Neuronal stem cell (in vitro differentiated cells): ENCODE results near the gene CSH1.
A peak's percentile ranks its signal among the peaks of the same experiment; 100 is the strongest.
"Not testable (repeated sequence)": the region's sequence is repeated elsewhere in the genome, so short reads cannot be mapped to it uniquely, and the experiment has no call there.

Experiments used
- DNase-seq: peaks from one replicate; pipeline ENCODE4 v3.0.0-alpha.2; 2013; ENCODE audit warnings: low spot score
- H2AFZ ChIP-seq: one replicate; pipeline ENCODE4 v1.6.1; 2013; ENCODE audit warnings: mild to moderate bottlenecking, low read length, inconsistent platforms
- H2AK5ac ChIP-seq: 2 replicates; pipeline ENCODE4 v1.6.1; 2013; ENCODE audit warnings: low read depth, mild to moderate bottlenecking, inconsistent platforms, low read length, moderate library complexity, mixed read lengths
- H2BK120ac ChIP-seq: 2 replicates; pipeline ENCODE4 v1.6.1; 2013; ENCODE audit warnings: low read depth, mild to moderate bottlenecking, inconsistent platforms, low read length, moderate library complexity, mixed read lengths
- H2BK12ac ChIP-seq: one replicate; pipeline ENCODE4 v1.6.1; 2013; ENCODE audit warnings: low read length, inconsistent platforms
- H2BK15ac ChIP-seq: 2 replicates; pipeline ENCODE4 v1.6.1; 2013; ENCODE audit warnings: mild to moderate bottlenecking, low read length, inconsistent platforms, mixed read lengths
- H2BK5ac ChIP-seq: one replicate; pipeline ENCODE4 v1.6.1; 2013; ENCODE audit warnings: inconsistent platforms, mild to moderate bottlenecking, low read length, moderate library complexity
- H3K14ac ChIP-seq: one replicate; pipeline ENCODE4 v1.6.1; 2013; ENCODE audit warnings: low read length, inconsistent platforms
- H3K18ac ChIP-seq: 2 replicates; pipeline ENCODE4 v1.6.1; 2013; ENCODE audit warnings: low read length, inconsistent platforms
- H3K23ac ChIP-seq: 2 replicates; pipeline ENCODE4 v1.6.1; 2013; ENCODE audit warnings: low read depth, mild to moderate bottlenecking, mixed read lengths, low read length, inconsistent platforms; ENCODE audit not compliant: poor library complexity
- H3K27ac ChIP-seq: replicated peaks from 3 replicates; pipeline ENCODE4 v1.5.1; 2013; ENCODE audit warnings: low read length, inconsistent platforms
- H3K27me3 ChIP-seq, 3 experiments: 2 replicates each; pipeline ENCODE4 v1.6.1; 2013; ENCODE audit warnings: low read length in 3 of 3, mild to moderate bottlenecking in 2 of 3, inconsistent platforms in 1 of 3, low read depth in 1 of 3, mixed read lengths in 1 of 3, moderate library complexity in 1 of 3; ENCODE audit not compliant: control insufficient read depth in 3 of 3, insufficient read depth in 3 of 3
- H3K36me3 ChIP-seq, 2 donors: replicated peaks in 1 of 2; 2 replicates each; pipeline ENCODE4 v1.6.1; 2013; ENCODE audit warnings: low read length in 2 of 2; ENCODE audit not compliant: control insufficient read depth in 2 of 2, insufficient read depth in 2 of 2
- H3K4ac ChIP-seq: 2 replicates; pipeline ENCODE4 v1.6.1; 2013; ENCODE audit warnings: inconsistent platforms, mild to moderate bottlenecking, low read length, moderate library complexity
- H3K4me1 ChIP-seq, 2 donors: 1 replicate in 1 of 2; 2 replicates in 1 of 2; pipeline ENCODE4 v1.6.1; 2013; ENCODE audit warnings: low read length in 2 of 2, low read depth in 1 of 2; ENCODE audit not compliant: control insufficient read depth in 2 of 2, insufficient read depth in 1 of 2
- H3K4me2 ChIP-seq: one replicate; pipeline ENCODE4 v1.6.1; 2013; ENCODE audit warnings: mild to moderate bottlenecking, low read length, inconsistent platforms; ENCODE audit not compliant: insufficient read depth, poor library complexity, severe bottlenecking
- H3K4me3 ChIP-seq, 2 donors: 2 replicates each; pipeline ENCODE4 v1.5.1; 2013; ENCODE audit warnings: low read length in 2 of 2, mild to moderate bottlenecking in 2 of 2, inconsistent platforms in 1 of 2, moderate library complexity in 1 of 2
- H3K79me1 ChIP-seq: one replicate; pipeline ENCODE4 v1.6.1; 2013; ENCODE audit warnings: low read depth, mild to moderate bottlenecking, inconsistent platforms, low read length, moderate library complexity
- H3K9ac ChIP-seq: one replicate; pipeline ENCODE4 v1.6.1; 2013; ENCODE audit warnings: mild to moderate bottlenecking, low read depth, low read length, inconsistent platforms; ENCODE audit not compliant: poor library complexity
- H3K9me3 ChIP-seq, 2 donors: replicated peaks in 1 of 2; 2 replicates each; pipeline versions ENCODE3 to v1.6.1; 2013; ENCODE audit warnings: low read length in 2 of 2, mild to moderate bottlenecking in 2 of 2, inconsistent platforms in 1 of 2, low read depth in 1 of 2, mixed read lengths in 1 of 2, moderate library complexity in 1 of 2; ENCODE audit not compliant: control insufficient read depth in 2 of 2, insufficient read depth in 1 of 2
- H4K8ac ChIP-seq: one replicate; pipeline ENCODE4 v1.6.1; 2013; ENCODE audit warnings: low read depth, mild to moderate bottlenecking, inconsistent platforms, low read length, moderate library complexity
- H4K91ac ChIP-seq: one replicate; pipeline ENCODE4 v1.6.1; 2013; ENCODE audit warnings: low read length, low read depth, mild to moderate bottlenecking, inconsistent platforms; ENCODE audit not compliant: poor library complexity
- WGBS, 2 donors: extraction: QIAGEN DNeasy Blood & Tissue Kit; methylation state at CpG; one replicate each; pipeline ENCODE4 v1.1.7; 2013; ENCODE audit warnings: missing lambda C conversion rate in 2 of 2, mixed read lengths in 1 of 2; ENCODE audit not compliant: insufficient read length in 2 of 2, insufficient replicate concordance in 1 of 2; ENCODE audit errors: extremely low coverage in 2 of 2; 5-methylcytosine and 5-hydroxymethylcytosine counted together

The CSH1 gene

GRCh38 chr17:63917206-63917605 lies 20.8 kb upstream of the CSH1 start:
- not testable (repeated sequence) for H3K4me2 ChIP-seq, H4K91ac ChIP-seq, H3K4me1 ChIP-seq, H3K79me1 ChIP-seq, H2BK5ac ChIP-seq, H3K9me3 ChIP-seq, H2BK15ac ChIP-seq, H3K14ac ChIP-seq, H3K27ac ChIP-seq, H2AK5ac ChIP-seq, H3K23ac ChIP-seq, H3K4me3 ChIP-seq, H4K8ac ChIP-seq, H3K4ac ChIP-seq, H2AFZ ChIP-seq, H2BK120ac ChIP-seq, DNase-seq, H3K18ac ChIP-seq, H3K27me3 ChIP-seq, H3K36me3 ChIP-seq, H2BK12ac ChIP-seq, H3K9ac ChIP-seq
- WGBS, 2 donors: no CpG with 5 or more reads among the region's 11 CpGs

- Histone ChIP-seq H2BK120ac (no peak overlapping the region), H2BK5ac (no peak overlapping the region), H2AK5ac (no peak overlapping the region), H4K91ac (no peak overlapping the region), H3K4ac (no peak overlapping the region), H3K36me3 (no peaks in the 10 kb centered on the region), H3K27ac (no peak overlapping the region), H3K23ac (no peak overlapping the region), H3K9ac (no peak overlapping the region), H3K4me1 (peaks cover 0 to 3% of the 10 kb centered on the region in 2 donors), H2BK15ac (no peak overlapping the region), H2AFZ (no peak overlapping the region), H3K14ac (no peak overlapping the region), H3K18ac (peak overlapping the region; percentile 28), H3K4me3 (no peak overlapping the region), H3K9me3 (no peaks in the 10 kb centered on the region), H4K8ac (no peak overlapping the region), H3K79me1 (no peaks in the 10 kb centered on the region), H2BK12ac (no peak overlapping the region), H3K4me2 (no peak overlapping the region), H3K27me3 (no peaks in the 10 kb centered on the region)
- DNase-seq: no peak
- no CpG with 5 or more reads among the region's 12 CpGs for WGBS, 2 donors
Measured at GRCh38 chr17:63916566-63917185, 20.3 kb upstream of the CSH1 start.

GRCh38 chr17:63915753-63916152 lies 19.4 kb upstream of the CSH1 start:
- H3K4me1 ChIP-seq, H3K4me2 ChIP-seq, H3K4me3 ChIP-seq, H3K18ac ChIP-seq, H3K23ac ChIP-seq, H3K27ac ChIP-seq, H2BK12ac ChIP-seq, H3K27me3 ChIP-seq, H3K9ac ChIP-seq, H2BK120ac ChIP-seq, H3K36me3 ChIP-seq, H4K91ac ChIP-seq, H3K79me1 ChIP-seq, H3K9me3 ChIP-seq, H2BK15ac ChIP-seq, H3K4ac ChIP-seq, H2AFZ ChIP-seq, H2BK5ac ChIP-seq, H4K8ac ChIP-seq, DNase-seq, H2AK5ac ChIP-seq, H3K14ac ChIP-seq: not testable (repeated sequence)
- no CpG with 5 or more reads among the region's 10 CpGs for WGBS, 2 donors

DNA sequence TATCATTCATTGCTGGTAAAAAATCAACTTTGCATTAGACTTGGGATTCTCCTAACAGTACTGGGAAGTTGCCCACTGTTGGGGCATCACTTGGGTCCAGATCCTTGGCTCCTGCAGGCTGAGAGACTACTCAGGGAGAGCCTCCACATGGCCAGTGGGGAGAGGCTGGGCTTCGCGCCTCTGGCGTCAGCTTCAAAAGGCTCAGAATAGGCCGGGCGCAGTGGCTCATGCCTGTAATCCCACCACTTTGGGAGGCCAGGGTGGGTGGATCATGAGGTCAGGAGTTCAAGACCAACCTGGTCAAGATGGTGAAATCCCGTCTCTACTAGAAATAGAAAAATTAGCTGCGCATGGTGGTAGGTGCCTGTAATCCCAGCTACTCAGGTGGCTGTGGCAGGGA lies 18.1 kb upstream of the CSH1 start:
- Histone ChIP-seq H2BK5ac (no peak overlapping the region), H3K9ac (no peak overlapping the region), H3K79me1 (no peaks in the 10 kb centered on the region), H3K27ac (no peak overlapping the region), H2BK15ac (no peak overlapping the region), H3K4me3 (no peak overlapping the region), H3K4me1 (peaks cover 0 to 3% of the 10 kb centered on the region in 2 donors), H3K27me3 (no peaks in the 10 kb centered on the region), H2BK12ac (no peak overlapping the region), H2AK5ac (no peak overlapping the region), H4K91ac (no peak overlapping the region), H4K8ac (no peak overlapping the region), H3K36me3 (no peaks in the 10 kb centered on the region), H3K14ac (no peak overlapping the region), H3K23ac (no peak overlapping the region), H2BK120ac (no peak overlapping the region), H3K4ac (no peak overlapping the region), H3K18ac (no peak overlapping the region), H2AFZ (no peak overlapping the region), H3K4me2 (no peak overlapping the region), H3K9me3 (no peaks in the 10 kb centered on the region)
- WGBS, 2 donors: no CpG with 5 or more reads among the region's 7 CpGs
- no peak for DNase-seq
